DMS114 treated with DMSO at 0.1 percent for 48 hours (cell line): Measurements from ENCODE around the gene HSF2BP.
"Not testable (repeated sequence)": the region's sequence is repeated elsewhere in the genome, so short reads cannot be mapped to it uniquely, and the experiment has no call there.

Source experiments
- DNase-seq: peaks from one replicate; lab custom pipeline; 2025; ENCODE audit not compliant: unreplicated experiment; lab: John Stamatoyannopoulos, UW

The HSF2BP gene

DNA sequence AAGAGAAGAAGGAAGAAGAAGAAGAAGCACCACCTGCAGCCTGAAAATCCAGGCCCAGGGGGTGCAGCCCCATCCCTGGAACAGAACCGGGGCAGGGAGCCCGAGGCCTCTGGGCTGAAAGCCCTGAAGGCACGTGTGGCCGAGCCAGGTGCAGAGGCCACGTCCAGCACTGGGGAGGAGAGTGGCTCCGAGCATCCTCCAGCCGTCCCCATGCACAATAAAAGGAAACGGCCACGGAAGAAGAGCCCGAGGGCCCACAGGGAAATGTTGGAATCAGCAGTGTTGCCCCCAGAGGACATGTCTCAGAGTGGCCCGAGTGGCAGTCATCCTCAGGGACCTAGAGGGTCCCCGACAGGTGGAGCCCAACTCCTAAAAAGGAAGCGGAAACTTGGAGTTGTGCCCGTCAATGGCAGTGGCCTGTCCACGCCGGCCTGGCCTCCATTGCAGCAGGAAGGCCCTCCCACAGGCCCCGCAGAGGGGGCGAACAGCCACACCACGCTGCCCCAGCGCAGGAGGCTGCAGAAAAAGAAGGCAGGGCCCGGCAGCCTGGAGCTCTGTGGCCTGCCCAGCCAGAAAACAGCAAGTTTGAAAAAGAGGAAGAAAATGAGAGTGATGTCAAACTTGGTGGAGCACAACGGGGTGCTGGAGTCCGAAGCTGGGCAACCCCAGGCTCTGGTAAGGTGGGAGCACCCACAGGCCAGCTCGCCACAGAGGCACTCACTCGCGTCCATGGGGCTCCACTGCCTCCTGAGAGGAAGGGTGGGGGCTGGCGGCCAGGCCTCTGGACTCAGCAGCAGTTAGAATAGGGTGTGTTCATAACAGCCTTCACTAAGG, 28.5 kb upstream of the HSF2BP start:
- no peak for DNase-seq

DNA sequence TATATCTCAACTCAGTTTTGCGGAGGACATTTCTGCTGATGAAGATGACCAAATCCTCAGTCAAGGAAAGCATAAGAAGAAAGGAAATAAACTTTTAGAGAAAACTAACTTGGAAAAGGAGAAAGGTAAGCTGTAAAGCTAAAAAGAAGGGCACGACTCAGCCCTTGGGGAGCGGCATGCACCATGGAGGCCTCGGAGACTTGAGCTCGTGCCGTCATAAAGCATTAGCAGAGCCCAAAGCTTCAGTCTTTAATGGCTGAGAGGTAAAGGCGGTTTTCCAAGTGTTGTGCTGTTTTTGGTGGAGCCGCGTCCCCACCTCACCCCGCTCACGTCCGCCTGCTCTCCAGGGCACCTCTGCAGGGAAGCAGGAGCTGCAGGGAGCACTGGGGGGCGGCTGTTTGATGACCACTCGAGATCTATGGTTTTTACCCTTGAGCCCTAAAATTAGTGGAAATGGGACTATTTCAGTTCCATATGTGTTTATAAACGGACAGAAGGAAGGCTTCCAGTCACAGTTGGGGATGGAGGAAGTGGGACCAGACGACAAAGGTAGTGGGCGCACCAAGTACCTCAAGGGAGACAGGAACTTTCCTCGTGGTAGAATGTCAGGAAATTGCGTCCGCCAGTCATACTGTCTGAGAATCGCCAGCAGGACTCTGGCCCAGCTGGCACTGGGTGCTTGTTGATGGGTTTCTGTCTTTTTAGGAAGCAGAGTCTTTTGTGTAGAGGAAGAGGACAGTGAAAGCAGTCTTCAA, 27.7 kb upstream of the HSF2BP start:
- DNase-seq = no peak

DNA sequence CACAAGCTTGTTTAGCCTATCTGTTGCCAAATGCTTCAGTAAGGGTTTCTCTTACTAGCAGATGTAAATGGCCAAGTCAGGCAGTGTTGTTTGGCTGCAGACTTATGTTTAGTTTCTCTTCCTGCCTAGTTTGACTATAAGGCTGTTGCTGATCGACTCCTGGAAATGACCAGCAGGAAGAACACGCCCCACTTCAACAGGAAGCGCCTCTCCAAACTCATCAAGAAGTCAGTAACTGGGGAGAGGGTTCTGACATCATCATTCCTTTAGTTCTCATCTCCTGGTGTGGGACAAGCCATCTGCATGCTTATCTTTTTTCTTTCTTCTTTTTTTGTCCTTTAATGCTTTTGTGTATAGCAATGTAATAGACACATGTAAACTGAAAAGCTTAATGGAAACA, 25.1 kb upstream of the HSF2BP start:
- no peak for DNase-seq

DNA sequence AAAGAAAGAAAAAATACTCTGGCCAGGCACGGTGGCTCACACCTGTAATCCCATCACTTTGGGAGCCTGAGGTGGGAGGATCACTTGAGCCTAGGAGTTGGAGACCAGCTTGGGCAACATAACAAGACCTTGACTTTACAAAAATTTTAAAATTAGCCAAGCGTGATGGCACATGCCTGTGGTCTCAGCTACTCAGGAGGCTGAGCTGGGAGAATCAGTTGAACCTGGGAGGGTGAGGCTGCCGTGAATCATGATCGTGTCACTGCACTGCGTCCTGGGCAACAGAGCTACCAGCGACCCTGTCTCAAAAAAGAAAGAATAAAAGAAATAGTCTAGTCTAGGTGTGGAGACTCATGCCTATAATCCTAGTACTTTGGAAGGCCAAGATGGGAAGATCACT, 22.4 kb upstream of the HSF2BP start:
- no peak for DNase-seq

DNA sequence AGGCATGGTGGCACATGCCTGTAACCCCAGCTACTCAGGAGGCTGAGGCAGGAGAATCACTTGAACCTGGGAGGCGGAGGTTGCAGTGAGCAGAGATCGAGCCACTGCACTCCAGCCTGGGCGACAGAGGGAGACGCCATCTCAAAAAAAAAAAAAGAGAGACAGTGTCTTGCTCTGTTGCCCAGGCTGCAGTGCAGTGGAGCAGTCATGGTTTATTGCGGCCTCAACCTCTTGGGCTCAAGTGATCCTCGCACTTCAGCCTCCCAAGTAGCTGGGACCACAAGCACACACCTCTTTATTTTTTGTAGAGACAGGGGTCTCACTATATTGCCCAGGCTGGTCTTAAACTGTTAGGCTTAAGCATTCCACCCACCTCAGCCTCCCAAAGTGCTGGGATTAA, 21.1 kb upstream of the HSF2BP start:
- DNase-seq = not testable (repeated sequence)

DNA sequence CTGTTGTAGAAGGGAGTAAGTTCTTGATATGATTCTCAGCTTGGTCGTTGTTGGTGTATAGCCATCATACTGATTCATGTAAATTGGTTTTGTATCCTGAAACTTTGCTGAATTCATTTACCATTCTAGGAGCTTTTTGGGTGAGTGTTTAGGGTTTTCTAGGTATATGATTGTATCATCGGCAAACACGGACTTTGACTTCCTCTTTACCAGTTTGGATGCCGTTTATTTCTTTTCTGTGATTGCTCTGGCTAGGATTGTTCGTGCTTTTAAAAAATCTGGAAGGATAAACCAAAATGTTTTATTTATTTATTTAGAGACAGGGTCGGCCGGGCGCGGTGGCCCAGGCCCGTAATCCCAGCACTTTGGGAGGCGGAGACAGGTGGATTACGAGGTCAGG, 20.7 kb upstream of the HSF2BP start:
- DNase-seq = no peak

DNA sequence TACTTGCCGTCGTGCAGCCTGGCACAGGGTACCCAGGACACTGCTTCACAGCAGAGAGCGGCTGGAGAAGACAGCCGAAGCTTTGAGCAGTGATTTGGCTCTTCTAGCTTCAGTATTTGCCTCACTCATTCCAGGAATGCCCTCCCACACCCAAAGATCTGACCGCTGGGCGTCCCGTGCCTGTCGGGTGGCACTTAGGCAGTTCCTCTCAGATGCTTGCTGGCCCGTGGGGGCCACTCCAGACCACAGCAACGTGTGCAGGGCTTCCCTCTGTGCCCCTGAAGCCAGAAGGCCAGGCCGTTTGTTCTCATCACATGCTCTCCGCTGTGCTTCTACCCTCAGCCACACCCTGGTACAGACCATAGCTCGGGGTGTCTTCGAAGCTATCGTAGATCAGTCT, 17.1 kb upstream of the HSF2BP start:
- DNase-seq = no peak

DNA sequence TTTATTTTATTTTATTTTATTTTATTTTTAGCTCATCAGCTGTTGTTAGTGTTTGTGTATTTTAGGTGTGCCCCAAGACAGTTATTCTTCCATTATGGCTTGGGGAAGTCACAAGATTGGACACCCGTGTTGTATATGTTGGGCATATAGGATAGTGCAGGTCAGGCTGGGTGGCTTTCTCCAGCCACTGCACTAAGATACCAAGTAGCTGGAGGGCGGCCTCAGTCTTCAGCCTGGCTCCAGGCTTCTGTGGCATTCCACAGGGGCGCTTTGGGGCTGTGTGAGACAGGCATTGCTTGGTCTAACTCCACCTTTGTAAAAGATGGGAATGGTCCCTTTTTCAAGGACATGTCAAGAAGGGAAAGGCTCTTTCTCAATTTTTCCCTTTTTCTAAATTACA, 16.6 kb upstream of the HSF2BP start:
- DNase-seq = no peak

DNA sequence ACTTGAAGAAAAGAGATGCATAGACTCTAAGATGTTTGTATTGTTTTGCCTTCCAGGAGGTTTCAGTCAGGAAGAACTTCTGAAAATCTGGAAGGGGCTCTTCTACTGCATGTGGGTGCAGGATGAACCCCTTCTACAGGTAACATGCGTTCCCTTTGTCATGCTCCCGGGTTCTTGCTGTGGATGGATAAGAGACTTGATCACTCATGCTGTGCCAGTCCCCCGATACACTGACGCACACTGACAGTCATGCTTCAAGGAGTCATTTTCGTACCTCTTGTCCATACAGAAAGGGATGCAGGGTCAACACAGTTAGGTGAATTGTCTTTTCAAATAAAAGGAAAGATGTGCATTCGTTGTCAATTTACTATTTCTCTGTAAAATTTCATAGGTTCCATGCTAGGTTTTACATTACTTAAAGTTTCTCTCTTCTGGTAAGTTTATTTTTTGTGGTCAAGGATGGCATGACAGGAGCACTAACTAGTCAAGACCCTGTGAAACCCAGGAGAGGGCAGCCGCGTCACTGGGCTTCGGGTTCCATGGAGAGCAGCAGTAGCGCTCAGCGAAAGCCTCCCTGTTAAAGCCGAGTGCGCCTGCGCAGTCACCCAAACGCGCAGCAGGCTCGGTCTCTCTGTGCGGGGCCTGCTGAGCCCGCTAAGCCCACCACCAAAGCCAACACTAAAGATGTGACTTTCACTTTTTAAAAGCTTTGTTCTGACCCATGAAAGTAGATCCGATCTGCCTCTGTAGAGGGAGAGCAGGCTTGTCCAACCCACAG, 10.7 kb upstream of the HSF2BP start:
- DNase-seq = no peak

DNA sequence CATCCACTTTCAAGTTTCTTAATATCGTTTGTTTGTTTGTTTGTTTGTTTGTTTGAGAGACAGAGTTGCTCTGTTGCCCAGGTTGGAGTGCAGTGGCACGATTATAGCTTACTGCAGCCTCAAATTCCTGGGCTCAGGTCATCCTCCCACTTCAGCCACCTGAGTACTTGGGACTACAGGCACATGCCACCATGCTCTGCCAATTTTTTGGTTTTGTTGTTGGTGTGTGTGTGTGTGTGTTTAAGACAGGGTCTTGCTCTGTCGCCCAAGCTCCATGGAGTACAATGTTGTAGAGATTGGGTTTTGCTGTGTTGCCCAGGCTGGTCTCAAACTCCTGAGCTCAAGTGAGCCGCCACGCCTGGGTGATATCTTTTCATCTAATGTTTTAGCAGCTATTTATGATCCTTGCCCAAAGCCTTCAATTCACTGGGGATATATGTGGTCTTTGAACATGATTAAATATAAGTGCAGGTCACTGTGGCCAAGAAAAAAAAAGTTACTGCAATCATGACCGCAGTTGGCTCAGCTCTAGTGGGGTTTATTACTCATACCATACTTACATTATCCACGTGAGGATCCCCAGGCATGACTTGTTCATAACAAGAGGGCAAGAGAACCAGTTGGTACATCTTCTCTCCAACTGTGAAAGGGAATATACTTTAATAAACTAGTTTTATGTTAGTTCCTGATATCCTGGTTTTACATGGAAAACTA, 8.1 kb upstream of the HSF2BP start:
- no peak for DNase-seq

DNA sequence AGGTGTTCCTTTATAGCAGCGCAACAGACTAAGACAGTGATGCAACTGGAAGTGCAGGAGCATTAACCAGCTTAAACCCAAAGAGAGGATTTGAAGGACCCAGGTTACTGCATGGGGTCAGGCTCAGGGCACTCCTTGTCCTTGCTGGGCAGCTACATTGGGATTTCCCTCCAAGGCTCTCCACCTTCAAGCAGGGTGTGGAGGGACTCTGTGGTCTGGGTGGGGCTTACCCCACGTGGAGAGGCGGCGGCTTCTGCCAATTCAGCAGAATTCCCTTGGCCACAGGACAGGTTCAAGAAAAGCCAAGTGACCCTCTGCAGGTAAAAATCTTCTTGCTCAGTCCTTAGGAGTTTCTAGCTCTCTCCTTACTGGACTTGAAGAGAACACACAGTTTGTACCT, 6.6 kb upstream of the HSF2BP start:
- DNase-seq = no peak

DNA sequence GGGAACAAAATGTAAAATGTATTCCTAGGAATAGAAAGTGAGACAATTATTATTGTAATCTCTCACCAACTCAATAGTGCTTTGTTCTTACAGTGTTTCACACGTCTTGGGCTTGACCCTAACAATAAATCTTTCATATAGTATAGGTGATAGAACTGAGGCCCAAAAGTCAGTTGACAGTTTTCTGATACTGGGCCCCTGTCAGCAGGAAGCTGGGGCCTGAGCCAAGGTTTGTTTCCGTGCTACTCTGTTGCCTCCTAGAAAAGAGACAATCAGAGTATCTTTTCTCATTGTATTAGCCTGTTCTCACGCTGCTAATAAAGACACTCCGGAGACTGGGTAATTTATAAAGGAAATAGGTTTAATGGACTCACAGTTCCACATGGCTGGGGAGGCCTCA, 5.1 kb upstream of the HSF2BP start:
- no peak for DNase-seq

DNA sequence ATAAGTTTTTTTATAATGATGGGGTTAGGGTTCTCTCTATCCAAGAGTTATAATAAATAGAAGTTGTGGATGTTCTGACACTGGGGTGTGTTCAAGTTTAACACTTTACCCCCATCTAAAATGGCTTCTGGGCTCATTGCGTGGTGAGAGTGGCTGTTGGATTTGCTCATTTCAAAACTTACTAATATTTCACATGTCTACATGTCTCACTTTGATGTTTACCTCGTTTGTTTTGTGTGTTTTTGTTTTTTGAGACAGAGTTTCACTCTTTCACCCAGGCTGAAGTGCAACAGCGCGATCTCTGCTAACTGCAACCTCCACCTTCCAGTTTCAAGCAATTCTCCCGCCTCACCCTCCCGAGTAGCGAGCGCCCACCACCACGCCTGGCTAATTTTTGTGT, 3.7 kb upstream of the HSF2BP start:
- DNase-seq = no peak

DNA sequence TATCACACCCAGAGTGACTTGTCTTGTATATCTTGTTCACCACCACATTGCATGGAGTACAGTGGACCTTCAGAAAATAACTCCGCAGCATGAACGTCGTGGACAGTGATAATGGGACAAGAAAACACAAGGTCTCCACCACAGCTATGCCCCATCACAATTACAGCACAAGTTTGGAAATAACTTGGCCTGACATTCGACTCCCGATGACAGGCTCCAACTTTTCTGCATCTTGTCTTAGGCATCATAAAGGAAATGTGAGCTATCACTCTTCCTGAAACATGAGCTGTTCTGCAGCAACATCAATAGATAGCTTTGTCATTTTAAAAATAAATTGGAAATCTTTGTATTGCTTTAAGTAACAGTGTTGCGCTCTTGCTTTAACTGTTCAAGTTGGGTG, 3.0 kb upstream of the HSF2BP start:
- no peak for DNase-seq

DNA sequence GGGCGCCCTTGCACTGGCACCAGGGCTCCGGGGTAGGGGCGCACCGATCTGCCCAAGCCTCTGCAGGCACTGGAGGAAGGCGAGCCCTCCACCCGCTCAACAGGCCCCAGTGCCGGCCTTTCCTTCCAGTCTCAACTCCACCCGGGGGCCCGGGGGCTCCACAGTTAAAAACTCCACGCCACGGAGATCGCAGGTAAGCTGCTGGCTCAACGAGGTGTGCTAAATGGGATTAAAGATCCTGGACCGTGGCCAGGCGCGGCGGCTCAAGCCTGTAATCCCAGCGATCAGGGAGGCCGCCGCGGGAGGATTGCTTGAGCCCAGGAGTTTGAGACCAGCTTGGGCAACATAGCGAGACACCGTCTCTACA, 536 bp downstream of the HSF2BP start:
- DNase-seq = no peak

DNA sequence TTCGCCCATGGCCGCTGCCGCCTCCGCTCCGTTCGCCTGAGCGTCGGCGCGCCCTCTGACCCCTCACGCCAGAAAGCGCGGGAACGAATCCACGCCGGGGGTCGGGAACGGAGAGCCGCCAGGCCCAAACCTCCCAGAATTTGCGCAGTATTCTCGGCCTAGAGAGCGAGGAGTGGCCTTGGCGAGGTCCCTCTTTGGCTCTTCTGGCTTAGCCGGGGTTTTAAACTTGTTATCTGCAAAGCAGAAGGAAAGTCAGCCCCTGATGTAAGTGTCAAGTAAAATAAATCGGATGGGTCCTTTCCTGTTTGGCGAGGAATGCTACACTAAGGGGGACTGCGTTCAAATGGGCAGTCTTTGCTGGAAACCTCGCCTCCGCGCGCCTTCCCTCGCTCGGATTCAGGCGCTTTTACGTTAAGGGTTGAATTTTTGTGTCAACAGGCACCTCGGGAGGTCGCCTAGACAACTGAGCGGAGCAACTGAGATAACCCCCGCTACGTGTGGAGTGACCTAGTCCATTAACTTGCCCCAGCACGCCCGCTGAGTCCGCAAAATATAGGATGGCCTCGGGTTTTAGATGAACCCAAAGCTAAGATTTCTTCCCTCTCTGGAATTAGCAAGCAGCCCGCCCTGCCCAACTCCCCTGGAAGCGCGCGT, 1.1 kb downstream of the HSF2BP start:
- no peak for DNase-seq

DNA sequence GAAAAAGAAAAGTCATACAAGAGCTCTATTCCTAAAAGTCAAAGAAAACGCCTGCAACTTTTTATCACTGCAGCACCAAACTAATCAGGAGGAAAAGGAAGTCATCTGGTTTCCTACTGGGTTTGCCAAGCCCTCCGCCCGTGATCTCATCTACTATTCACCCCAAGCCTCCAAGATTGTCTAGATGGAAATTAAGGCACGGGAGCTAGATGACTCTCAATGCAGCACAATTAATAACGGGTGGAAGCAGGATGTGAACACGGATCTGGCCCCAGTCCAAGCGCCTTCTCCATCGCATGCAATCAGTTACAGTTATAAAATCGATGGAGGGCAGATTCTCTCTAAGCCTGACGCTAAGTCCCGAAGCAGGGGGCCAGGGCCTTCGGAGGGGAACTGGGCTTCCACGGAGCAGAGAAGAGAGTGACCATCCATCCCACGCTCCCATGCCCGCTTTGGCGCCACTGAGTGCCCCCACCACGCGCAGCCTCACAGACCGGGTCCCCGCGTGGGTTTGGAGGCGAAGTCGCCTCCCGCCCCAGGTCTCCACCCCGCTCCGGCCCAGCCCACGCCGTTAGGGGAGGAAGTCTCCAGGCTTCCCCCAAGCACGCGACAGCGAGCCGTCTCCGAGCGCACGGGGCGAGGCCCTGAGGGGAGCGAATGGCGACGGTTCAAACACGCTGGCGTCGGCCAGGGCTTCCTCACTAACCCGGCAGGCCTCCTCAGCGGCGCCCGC, 1.8 kb downstream of the HSF2BP start:
- DNase-seq = no peak

DNA sequence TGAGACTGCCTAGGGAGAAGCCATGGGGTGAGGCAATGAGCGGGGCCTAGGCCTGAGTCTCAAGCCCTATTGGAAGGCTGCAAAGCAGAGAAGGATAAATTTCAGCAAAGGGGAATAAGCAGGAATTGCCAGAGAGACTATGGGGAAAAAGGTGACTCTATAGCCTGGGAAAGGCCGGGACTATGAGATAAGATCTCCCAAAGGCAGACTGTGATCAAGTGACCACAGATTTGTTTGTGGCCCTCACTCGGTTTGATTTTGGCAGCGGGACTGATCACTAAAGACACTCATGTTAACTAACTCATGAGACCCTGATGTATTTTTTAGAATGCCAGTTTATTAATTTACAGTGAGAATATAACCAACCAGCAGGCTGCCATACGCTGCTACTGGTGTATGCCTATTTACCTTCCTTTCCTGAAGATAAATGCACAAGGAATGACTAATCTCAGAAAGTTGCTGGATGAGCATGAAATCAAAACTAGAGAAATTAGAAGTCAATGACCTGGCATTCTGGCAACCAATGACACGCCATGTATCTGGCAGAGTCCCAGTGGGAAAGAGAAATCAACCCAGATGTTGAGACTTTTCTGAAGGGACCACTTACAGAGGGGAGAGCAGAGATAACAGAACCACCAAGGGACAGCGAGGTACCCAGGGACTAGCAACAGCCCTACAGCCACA, 4.3 kb downstream of the HSF2BP start:
- DNase-seq = no peak

DNA sequence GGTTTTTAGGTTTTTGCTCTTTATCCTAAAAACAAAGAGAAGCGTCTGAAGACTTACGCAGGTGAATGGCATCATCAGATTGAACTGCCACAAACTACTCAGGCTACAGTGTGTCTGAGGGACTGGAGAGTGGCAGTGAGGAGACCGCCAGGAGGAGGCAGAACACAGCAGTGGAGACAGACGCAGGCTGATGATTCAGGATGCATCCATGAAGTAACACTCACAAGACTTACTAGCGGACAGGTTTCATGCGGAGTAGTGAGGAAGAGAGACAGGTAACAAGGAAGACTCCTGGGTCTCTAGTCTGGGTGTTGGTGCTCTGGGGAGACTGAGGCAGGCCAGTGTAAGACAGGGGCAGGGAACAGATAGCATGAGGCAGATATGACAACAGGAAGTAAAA, 5.7 kb downstream of the HSF2BP start:
- DNase-seq = no peak

DNA sequence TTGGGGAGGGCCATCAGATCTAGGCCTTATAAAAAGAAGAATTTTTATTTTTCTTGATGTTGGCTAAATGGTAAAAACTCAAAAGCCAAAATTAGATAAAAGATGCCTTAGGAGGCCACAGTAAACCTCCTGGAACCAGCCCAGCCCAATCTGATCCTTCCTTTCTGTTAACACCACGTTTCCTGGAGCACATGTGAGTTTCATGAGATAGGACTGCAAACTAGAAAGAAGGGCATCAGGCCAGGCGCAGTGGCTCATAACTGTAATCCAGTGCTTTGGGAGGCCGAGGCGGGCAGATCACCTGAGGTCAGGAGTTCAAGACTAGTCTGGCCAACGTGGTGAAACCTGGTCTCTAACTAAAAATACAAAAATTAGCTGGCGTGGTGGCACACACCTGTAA, 6.7 kb downstream of the HSF2BP start:
- no peak for DNase-seq
